Panc1 (cell line): Measurements from ENCODE around the gene XYLT1. TPM values are rescaled to one million over a fixed set of nuclear protein-coding genes. Genes with fewer than 3 reads are reported as not detected.

Experiments used
- ATAC-seq: fragments of 200-7000 bp; cut with Tn5 transposase; 2 replicates; pipeline ENCODE4 v1.9.1; 2020; ENCODE audit warnings: mild to moderate bottlenecking, moderate library complexity
- BruUV-seq: library from RNA; stranded (reverse); fragments of 400-500 nt; replicated peaks from 2 replicates; lab custom pipeline; 2021; lab: Mats Ljungman, UMichigan
- CTCF ChIA-PET: fragments of 300-600 bp; sonication (Branson Sonifier 250); formaldehyde crosslinking; loops from one replicate; lab custom pipeline; 2022; ENCODE audit warnings: antibody characterized with exemption; lab: Charles Lee
- POLR2A ChIA-PET: fragments of 300-600 bp; sonication (Branson Sonifier 250); formaldehyde crosslinking; loops from one replicate; lab custom pipeline; 2022; ENCODE audit warnings: antibody characterized with exemption; lab: Charles Lee
- DNase-seq: peaks from one replicate; pipeline ENCODE4 v3.0.0-alpha.2; 2010; ENCODE audit warnings: low read depth, low spot score
- H3K27ac ChIP-seq: 2 replicates; pipeline ENCODE4 v1.5.1; 2011; ENCODE audit warnings: mild to moderate bottlenecking, low read length, inconsistent platforms
- H3K27me3 ChIP-seq: fragments of 200-500 bp; sonication (Bioruptor generic); 2 replicates; pipeline ENCODE4 v1.6.0; 2014; ENCODE audit warnings: low read length, inconsistent platforms; ENCODE audit not compliant: control insufficient read depth, insufficient read depth
- H3K36me3 ChIP-seq: fragments of 200-500 bp; sonication (Bioruptor generic); 2 replicates; pipeline ENCODE4 v1.5.1; 2014; ENCODE audit warnings: inconsistent platforms, mild to moderate bottlenecking, low read length, moderate library complexity; ENCODE audit not compliant: control insufficient read depth, insufficient read depth
- H3K4me1 ChIP-seq: 2 replicates; pipeline ENCODE4 v1.5.1; 2011; ENCODE audit warnings: inconsistent platforms, mild to moderate bottlenecking, low read length, moderate library complexity; ENCODE audit not compliant: control insufficient read depth, insufficient read depth
- H3K4me3 ChIP-seq, 2 experiments: 2 replicates each; pipeline ENCODE4 v1.5.1; 2011 to 2012; ENCODE audit warnings: low read depth in 2 of 2, low read length in 2 of 2, mild to moderate bottlenecking in 2 of 2, inconsistent platforms in 1 of 2, moderate library complexity in 1 of 2
- H3K9me3 ChIP-seq: fragments of 200-500 bp; sonication (Bioruptor generic); 2 replicates; pipeline ENCODE4 v1.5.1; 2014; ENCODE audit warnings: low read depth, mild to moderate bottlenecking, inconsistent platforms, low read length, moderate library complexity; ENCODE audit not compliant: control insufficient read depth, insufficient read depth
- CTCF ChIP-seq: fragments of 450-650 bp; IDR thresholded peaks from 2 replicates; pipeline ENCODE4 v1.5.1; 2017; ENCODE audit warnings: mild to moderate bottlenecking
- POLR2AphosphoS5 ChIP-seq: IDR thresholded peaks from 2 replicates; pipeline ENCODE4 v1.6.1; 2012; ENCODE audit warnings: mild to moderate bottlenecking, low read depth, low read length, moderate library complexity
- SIN3A ChIP-seq: IDR thresholded peaks from 2 replicates; pipeline ENCODE4 v1.6.1; 2012; ENCODE audit warnings: low read depth, mild to moderate bottlenecking, low read length, moderate library complexity, borderline replicate concordance; ENCODE audit not compliant: insufficient read depth
- TCF7L2 ChIP-seq: IDR thresholded peaks from 2 replicates; pipeline ENCODE4 v1.6.1; 2011; ENCODE audit warnings: mild to moderate bottlenecking, low read depth, low read length, inconsistent platforms
- in situ Hi-C: cut with HindIII; loops from 2 replicates; pipeline ENCODE4 v1.10.0; 2016; ENCODE audit warnings: low sequenced_read_pairs, low pct_unique_long_range_greater_than_20kb
- intact Hi-C: fragments of 100-400 bp; cut with micrococcal nuclease; formaldehyde crosslinking; loops from one replicate; pipeline ENCODE4 v1.10.0; 2022; ENCODE audit not compliant: unreplicated experiment
- total RNA-seq: library from RNA; stranded (reverse); gene quantifications from one replicate; pipeline ENCODE4 v1.2.1, GENCODE V29; 2021; ENCODE audit not compliant: unreplicated experiment
- TF ChIP-seq, protein P1 (sequence below), 2 experiments: IDR thresholded peaks; 2 replicates each; pipeline ENCODE4 v1.6.1; 2011 to 2012; ENCODE audit warnings: low read depth in 2 of 2, control low read depth in 1 of 2, low read length in 1 of 2, mild to moderate bottlenecking in 1 of 2, moderate library complexity in 1 of 2; ENCODE audit not compliant: insufficient read depth in 1 of 2

The XYLT1 gene
- total RNA-seq, 1 experiment from 2014 or later = 0.62 TPM

DNA sequence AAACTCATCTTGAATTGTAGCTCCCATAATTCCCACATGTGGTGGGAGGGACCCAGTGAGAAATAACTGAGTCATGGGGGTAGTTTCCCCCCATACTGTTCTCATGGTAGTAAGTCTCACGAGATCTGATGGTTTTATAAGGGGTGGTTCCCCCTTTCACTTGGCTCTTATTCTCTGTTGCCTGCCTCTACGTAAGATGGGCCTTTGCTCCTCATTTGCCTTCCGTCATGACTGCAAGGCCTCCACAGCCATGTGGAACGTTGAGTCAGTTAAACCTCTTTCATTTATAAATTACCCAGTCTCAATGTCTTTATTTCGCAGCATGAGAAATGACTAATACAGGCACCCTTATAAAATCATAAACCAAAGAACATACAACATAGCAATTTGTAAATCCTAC, 79.0 kb downstream of the XYLT1 start:
- Histone ChIP-seq H3K4me1 (no peaks in the 10 kb centered on the region), H3K36me3 (no peaks in the 10 kb centered on the region), H3K27me3 (peaks cover 9% of the 10 kb centered on the region; the same call in 1 of the 2 replicates), H3K9me3 (no peaks in the 10 kb centered on the region), H3K27ac (no peak overlapping the region), H3K4me3 (no peak overlapping the region)
- intact Hi-C loops = no loop called here
- DNase-seq = no peak
- ChIA-PET POLR2A (no interaction called here), CTCF (no interaction called here)
- BruUV-seq = no TSS peak
- in situ Hi-C loops = no loop called here
- TF ChIP-seq POLR2AphosphoS5 (no peak), TCF7L2 (no peak), SIN3A (no peak)
- ATAC-seq = no peak

DNA sequence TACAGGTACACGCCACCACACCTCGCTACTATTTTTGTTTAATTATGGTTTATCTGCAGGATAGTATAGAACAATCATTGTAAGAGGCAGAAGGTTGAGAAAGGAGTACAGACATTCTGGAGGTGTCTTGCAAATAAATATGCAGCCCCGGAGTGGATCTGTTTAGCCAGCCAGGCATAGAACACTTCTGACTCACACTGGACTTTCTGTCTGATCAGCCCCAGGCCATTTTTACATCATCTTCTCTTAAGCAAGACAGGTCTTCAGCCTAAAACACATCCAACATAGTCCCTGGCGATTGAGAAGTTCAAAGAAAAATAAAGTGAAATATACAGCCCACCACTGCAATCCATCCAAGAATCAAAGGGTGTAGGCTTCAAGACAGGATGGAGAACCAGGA, 81.4 kb downstream of the XYLT1 start:
- ATAC-seq = no peak
- Histone ChIP-seq H3K4me1 (no peaks in the 10 kb centered on the region), H3K27ac (no peak overlapping the region), H3K27me3 (peaks cover 21% of the 10 kb centered on the region), H3K9me3 (no peaks in the 10 kb centered on the region), H3K4me3 (no peak overlapping the region), H3K36me3 (no peaks in the 10 kb centered on the region)
- no TSS peak for BruUV-seq
- intact Hi-C loops (no loop called here), in situ Hi-C loops (no loop called here)
- POLR2A ChIA-PET = no interaction called here
- no peak for DNase-seq
- no peak for TF ChIP-seq POLR2AphosphoS5
- TF ChIP-seq, protein P1, sequence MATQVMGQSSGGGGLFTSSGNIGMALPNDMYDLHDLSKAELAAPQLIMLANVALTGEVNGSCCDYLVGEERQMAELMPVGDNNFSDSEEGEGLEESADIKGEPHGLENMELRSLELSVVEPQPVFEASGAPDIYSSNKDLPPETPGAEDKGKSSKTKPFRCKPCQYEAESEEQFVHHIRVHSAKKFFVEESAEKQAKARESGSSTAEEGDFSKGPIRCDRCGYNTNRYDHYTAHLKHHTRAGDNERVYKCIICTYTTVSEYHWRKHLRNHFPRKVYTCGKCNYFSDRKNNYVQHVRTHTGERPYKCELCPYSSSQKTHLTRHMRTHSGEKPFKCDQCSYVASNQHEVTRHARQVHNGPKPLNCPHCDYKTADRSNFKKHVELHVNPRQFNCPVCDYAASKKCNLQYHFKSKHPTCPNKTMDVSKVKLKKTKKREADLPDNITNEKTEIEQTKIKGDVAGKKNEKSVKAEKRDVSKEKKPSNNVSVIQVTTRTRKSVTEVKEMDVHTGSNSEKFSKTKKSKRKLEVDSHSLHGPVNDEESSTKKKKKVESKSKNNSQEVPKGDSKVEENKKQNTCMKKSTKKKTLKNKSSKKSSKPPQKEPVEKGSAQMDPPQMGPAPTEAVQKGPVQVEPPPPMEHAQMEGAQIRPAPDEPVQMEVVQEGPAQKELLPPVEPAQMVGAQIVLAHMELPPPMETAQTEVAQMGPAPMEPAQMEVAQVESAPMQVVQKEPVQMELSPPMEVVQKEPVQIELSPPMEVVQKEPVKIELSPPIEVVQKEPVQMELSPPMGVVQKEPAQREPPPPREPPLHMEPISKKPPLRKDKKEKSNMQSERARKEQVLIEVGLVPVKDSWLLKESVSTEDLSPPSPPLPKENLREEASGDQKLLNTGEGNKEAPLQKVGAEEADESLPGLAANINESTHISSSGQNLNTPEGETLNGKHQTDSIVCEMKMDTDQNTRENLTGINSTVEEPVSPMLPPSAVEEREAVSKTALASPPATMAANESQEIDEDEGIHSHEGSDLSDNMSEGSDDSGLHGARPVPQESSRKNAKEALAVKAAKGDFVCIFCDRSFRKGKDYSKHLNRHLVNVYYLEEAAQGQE (IDR thresholded peaks at IDR 0.05; ENCODE audit: insufficient read depth in 1 of 2, low read depth in 2 of 2, low read length in 1 of 2) = no peak
- CTCF ChIA-PET = no interaction called here

DNA sequence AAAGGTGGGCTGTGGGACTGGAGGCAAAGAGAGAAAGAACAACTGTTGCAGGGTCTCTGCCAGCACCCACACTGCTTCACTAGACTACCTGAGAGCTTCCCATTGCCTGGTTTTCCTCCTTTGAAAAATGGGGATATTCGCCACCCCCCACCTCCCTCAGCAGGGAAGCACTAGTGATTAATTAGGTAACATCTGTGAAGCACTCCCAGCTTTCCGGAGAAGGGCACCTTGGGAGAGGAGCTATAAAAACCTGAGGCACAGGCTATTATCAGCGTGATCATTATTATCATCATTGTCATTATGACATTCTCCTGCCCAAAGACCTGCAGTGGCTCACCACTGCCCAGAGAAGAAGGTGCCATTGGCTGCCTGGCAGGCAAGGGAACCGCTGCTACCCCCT, 83.5 kb downstream of the XYLT1 start:
- TF ChIP-seq CTCF (no peak), POLR2AphosphoS5 (no peak), SIN3A (no peak), TCF7L2 (no peak)
- TF ChIP-seq, protein P1 (IDR thresholded peaks at IDR 0.05; ENCODE audit: insufficient read depth in 1 of 2, low read depth in 2 of 2, low read length in 1 of 2) = no peak
- H3K27me3 ChIP-seq = peaks cover 23% of the 10 kb centered on the region
- no peaks in the 10 kb centered on the region for H3K9me3 ChIP-seq
- intact Hi-C loops = no loop called here
- CTCF ChIA-PET = no interaction called here
- no peak overlapping the region for H3K4me3 ChIP-seq
- no peaks in the 10 kb centered on the region for H3K4me1 ChIP-seq
- no peaks in the 10 kb centered on the region for H3K36me3 ChIP-seq
- in situ Hi-C loops = no loop called here
- no peak for DNase-seq
- no TSS peak for BruUV-seq
- POLR2A ChIA-PET = no interaction called here
- no peak overlapping the region for H3K27ac ChIP-seq
- no peak for ATAC-seq
